ENCODE results near the gene PPT1. TPM values are rescaled to one million over a fixed set of nuclear protein-coding genes. Genes with fewer than 3 reads are reported as not detected.
"Not testable (repeated sequence)": the region's sequence is repeated elsewhere in the genome, so short reads cannot be mapped to it uniquely, and the experiment has no call there.

Gene PPT1
- total RNA-seq, 1 donor from 2014 or later = 79.6 TPM

DNA sequence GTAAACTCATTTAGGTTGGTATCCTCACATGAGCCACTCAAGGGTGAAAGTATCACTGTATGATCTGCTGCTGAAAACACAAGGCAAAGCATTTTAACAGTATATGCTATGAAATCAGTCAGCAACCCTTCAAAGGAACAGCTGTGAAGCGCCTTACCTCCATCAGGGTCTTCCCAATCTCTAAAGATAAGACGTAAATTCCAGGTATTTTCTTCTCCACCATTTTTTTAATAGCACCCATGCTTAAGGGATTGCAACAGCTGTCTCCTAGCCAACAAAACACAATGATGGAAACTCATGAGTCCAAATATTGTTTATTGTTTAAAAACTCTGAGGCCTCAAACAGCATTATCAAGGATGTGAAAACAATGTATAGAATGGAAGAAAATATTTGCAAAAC lies 4.8 kb downstream of the PPT1 start:
- H3K36me3 Mint-ChIP-seq = peaks cover 13% of the 10 kb centered on the region
- H3K27ac Mint-ChIP-seq = no peak overlapping the region
- TF ChIP-seq, protein P1, sequence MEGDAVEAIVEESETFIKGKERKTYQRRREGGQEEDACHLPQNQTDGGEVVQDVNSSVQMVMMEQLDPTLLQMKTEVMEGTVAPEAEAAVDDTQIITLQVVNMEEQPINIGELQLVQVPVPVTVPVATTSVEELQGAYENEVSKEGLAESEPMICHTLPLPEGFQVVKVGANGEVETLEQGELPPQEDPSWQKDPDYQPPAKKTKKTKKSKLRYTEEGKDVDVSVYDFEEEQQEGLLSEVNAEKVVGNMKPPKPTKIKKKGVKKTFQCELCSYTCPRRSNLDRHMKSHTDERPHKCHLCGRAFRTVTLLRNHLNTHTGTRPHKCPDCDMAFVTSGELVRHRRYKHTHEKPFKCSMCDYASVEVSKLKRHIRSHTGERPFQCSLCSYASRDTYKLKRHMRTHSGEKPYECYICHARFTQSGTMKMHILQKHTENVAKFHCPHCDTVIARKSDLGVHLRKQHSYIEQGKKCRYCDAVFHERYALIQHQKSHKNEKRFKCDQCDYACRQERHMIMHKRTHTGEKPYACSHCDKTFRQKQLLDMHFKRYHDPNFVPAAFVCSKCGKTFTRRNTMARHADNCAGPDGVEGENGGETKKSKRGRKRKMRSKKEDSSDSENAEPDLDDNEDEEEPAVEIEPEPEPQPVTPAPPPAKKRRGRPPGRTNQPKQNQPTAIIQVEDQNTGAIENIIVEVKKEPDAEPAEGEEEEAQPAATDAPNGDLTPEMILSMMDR (conservative IDR thresholded peaks at IDR 0.05) = no peak
- peaks cover 24% of the 10 kb centered on the region for H3K4me1 Mint-ChIP-seq (ENCODE audit: unreplicated experiment)
- H3K4me3 Mint-ChIP-seq = no peak overlapping the region
- no peak for DNase-seq (ENCODE audit: extremely low spot score, unreplicated experiment)
- H3K9me3 Mint-ChIP-seq = no peaks in the 10 kb centered on the region
- H3K27me3 Mint-ChIP-seq = no peaks in the 10 kb centered on the region

DNA sequence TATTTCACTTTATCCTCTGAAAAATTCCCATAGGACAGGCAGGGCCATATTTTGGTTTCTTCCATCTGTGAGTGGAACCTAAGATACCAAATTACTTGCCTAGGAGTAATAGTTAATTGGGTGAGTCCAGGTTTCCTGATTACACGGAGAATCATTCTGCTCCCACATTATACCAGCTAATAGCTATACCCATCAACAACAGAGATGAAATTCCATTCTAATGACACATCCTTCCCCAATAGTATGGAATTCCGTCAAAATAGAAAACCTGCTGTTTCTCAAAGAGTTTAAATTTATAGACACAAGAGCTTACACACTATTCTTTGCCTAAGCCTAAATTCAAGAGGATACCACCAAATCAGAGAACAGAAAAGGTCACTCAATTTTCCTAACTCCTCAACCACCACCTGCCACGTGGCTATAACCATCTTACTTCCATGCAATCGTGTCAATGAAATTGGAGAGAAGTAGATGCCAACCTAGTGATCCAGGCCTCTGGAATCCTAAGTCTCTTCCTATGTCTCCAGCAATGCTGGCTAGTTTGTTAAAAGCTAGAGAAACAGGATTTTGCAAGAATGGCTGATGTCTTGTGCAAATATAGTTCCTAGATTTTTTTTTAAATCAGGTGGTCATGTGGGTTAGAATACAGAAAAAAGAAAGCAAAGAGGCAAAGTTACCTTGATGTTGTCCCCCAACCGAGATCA lies 6.2 kb downstream of the PPT1 start:
- Mint-ChIP-seq H3K9me3 (no peaks in the 10 kb centered on the region), H3K27me3 (no peaks in the 10 kb centered on the region), H3K36me3 (peaks cover 13% of the 10 kb centered on the region), H3K27ac (no peak overlapping the region), H3K4me1 (ENCODE audit: unreplicated experiment) (peaks cover 15% of the 10 kb centered on the region), H3K4me3 (no peak overlapping the region)
- DNase-seq (ENCODE audit: extremely low spot score, unreplicated experiment) = no peak
- TF ChIP-seq, protein P1 (conservative IDR thresholded peaks at IDR 0.05) = no peak

DNA sequence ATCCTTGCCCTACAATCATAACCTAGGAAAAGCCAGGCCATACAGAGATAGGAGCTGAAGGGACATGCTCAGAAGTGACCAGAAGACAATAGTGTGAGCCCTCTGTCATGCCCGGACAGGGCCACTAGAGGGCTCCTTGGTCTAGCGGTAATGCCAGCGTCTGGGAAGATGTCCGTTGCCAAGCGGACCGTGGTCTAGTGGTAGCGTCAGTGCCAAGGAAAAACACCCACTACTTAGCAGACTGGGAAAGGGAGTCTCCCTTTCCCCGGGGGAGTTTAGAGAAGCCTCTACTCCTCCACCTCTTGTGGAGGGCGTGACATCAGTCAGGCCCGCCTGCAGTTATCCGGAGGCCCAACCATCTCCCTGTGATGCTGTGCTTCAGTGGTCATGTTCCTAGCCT lies 12.3 kb downstream of the PPT1 start:
- H3K36me3 Mint-ChIP-seq = peaks cover 17% of the 10 kb centered on the region
- peak; percentile 77 for DNase-seq (ENCODE audit: extremely low spot score, unreplicated experiment)
- not testable (repeated sequence) for H3K4me1 Mint-ChIP-seq (ENCODE audit: unreplicated experiment); H3K9me3 Mint-ChIP-seq; H3K27me3 Mint-ChIP-seq; H3K27ac Mint-ChIP-seq; H3K4me3 Mint-ChIP-seq
- TF ChIP-seq, protein P1 (conservative IDR thresholded peaks at IDR 0.05) = peak; percentile 81

DNA sequence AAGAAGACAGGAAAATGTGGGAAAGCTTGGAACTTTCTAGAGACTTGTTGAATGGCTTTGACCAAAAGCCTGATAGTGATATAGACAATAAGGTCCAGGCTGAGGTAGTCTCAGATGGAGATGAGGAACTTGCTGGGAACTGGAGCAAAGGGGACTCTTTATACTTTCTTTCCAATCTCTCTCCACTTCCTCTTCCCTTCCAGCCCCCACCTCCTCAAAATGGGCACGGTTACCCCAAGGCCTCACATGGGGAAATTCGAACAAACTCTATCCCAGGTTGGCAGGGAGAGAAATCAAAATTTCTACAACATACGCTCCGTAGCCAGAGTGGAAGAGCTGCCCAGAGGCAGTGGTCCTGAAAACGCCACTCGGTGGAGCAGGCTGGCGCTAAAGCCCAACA lies 15.2 kb downstream of the PPT1 start:
- TF ChIP-seq, protein P1 (conservative IDR thresholded peaks at IDR 0.05) = no peak
- peaks cover 15% of the 10 kb centered on the region for H3K36me3 Mint-ChIP-seq
- H3K27ac Mint-ChIP-seq = no peak overlapping the region
- no peak for DNase-seq (ENCODE audit: extremely low spot score, unreplicated experiment)
- no peaks in the 10 kb centered on the region for H3K9me3 Mint-ChIP-seq
- no peak overlapping the region for H3K4me3 Mint-ChIP-seq
- H3K4me1 Mint-ChIP-seq (ENCODE audit: unreplicated experiment) = no peaks in the 10 kb centered on the region
- no peaks in the 10 kb centered on the region for H3K27me3 Mint-ChIP-seq

DNA sequence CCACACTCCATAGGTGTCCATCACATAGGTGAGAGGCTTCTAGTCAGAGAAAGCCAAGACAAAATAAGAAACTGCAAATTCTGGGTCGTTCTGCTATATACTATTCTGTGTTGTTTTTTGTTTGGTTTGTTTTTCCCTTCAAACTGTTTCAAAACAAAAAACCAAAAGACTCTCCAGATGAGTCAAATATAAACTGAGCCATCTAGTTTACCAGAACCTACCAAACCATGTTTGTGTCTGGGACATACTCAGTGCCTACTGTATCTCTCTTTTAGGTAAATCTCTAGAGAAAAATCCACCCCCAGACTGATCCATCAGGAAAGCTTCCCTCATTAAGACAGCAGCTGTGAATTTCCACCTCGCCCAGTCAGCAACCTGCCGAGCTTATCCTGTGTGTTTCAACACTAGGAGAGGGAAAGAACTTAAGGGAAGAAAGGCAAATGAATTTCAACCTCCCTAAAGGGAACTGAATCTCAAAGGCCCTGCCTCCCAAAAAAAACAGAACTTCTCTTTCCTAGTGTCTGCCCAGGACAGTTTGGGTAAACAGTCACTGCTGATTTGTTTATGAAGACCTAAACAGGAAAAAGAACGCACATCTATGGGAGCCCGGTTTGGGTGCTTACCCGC lies 17.2 kb downstream of the PPT1 start:
- Mint-ChIP-seq H3K4me3 (no peak overlapping the region), H3K27ac (no peak overlapping the region), H3K4me1 (ENCODE audit: unreplicated experiment) (no peaks in the 10 kb centered on the region), H3K9me3 (no peaks in the 10 kb centered on the region), H3K27me3 (no peaks in the 10 kb centered on the region), H3K36me3 (peaks cover 15% of the 10 kb centered on the region)
- TF ChIP-seq, protein P1 (conservative IDR thresholded peaks at IDR 0.05) = no peak
- DNase-seq (ENCODE audit: extremely low spot score, unreplicated experiment) = no peak

Data from type B pancreatic cell (in vitro differentiated cells).